Middle frontal gyrus (tissue), 1 donor: ENCODE results near the gene LPCAT1.

Source experiments
- DNase-seq: peaks from one replicate; pipeline ENCODE4 v3.0.0-alpha.2; 2015; ENCODE audit warnings: low spot score; ENCODE audit errors: extremely low spot score

Gene LPCAT1

GRCh38 chr5:1412163-1412562, 111.6 kb downstream of the LPCAT1 start:
- no peak for DNase-seq
